ENCODE measurements around the gene CACNA1E. TPM values are rescaled to one million over a fixed set of nuclear protein-coding genes. Genes with fewer than 3 reads are reported as not detected.

CACNA1E gene
- total and polyA plus RNA-seq, 2 of the 4 experiments (the other 2 are of a cell fraction): not detected

DNA sequence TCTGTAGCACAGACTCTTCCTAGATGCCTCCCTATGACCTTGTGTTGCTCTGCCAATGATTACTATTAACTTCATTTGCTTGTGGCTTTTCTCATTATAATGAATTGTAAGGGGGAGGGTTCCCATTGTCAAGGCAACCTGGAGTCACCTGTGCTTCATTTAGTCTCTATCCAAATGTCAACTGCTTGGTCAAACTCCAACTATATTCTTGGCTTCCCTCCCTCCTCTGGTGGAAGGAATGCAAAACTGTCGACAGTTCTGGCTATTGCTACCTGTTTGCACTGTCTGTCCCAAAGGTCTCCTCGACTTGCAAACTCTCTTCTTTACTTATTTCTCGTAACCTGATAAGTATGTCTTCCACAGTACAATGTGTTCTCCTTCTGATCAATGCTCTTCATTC is 100.3 kb downstream of the CACNA1E start:
- ChIA-PET POLR2A (ENCODE audit: unreplicated experiment) (no interaction called here), CTCF (no interaction called here)
- dilution Hi-C loops (cut with HindIII; ENCODE audit: low sequenced_read_pairs, unreplicated experiment) (no loop called here), in situ Hi-C loops (cut with MboI; ENCODE audit: low sequenced_read_pairs) (no loop called here), intact Hi-C loops (cut with micrococcal nuclease) (no loop called here)
- Histone ChIP-seq H4K20me1 (ENCODE audit: insufficient read depth, low read length) (no peaks in the 10 kb centered on the region), H3K14ac (replicated peaks; ENCODE audit: low read depth, low read length) (no peak overlapping the region), H2BK15ac (ENCODE audit: low read depth, low read length) (no peak overlapping the region), H3K9me3 (ENCODE audit: control insufficient read depth, insufficient read depth, low read length) (no peaks in the 10 kb centered on the region), H3K23ac (ENCODE audit: low read depth, low read length) (no peak overlapping the region), H4K5ac (ENCODE audit: low read depth, low read length) (no peak overlapping the region), H2AK5ac (ENCODE audit: low read depth, low read length) (no peak overlapping the region), H4K91ac (ENCODE audit: insufficient read depth, low read depth, low read length) (no peak overlapping the region), H3K4ac (ENCODE audit: low read depth, low read length) (no peak overlapping the region), H4K8ac (ENCODE audit: low read depth in 2 of 2, low read length in 2 of 2) (no peak overlapping the region), H2BK5ac (ENCODE audit: low read depth, low read length, poor library complexity, severe bottlenecking) (no peak overlapping the region), H2BK120ac (ENCODE audit: low read depth, low read length) (no peak overlapping the region), H2AFZ (replicated peaks; ENCODE audit: low read length, poor library complexity) (no peak overlapping the region), H3K79me1 (ENCODE audit: low read depth in 1 of 2, low read length in 2 of 2) (no peaks in the 10 kb centered on the region), H3K18ac (ENCODE audit: low read depth, low read length) (no peak overlapping the region), H3K4me3 (ENCODE audit: insufficient read depth, low read depth, low read length) (no peak overlapping the region), H3K36me3 (ENCODE audit: control insufficient read depth, insufficient read depth, low read length) (no peaks in the 10 kb centered on the region), H3K56ac (ENCODE audit: extremely low read depth, insufficient read depth, low read length) (no peak overlapping the region), H2AK9ac (replicated peaks; ENCODE audit: low read depth, low read length, poor library complexity) (no peak overlapping the region), H3K4me1 (ENCODE audit: control insufficient read depth, insufficient read depth, low read length) (no peaks in the 10 kb centered on the region), H3K9ac (ENCODE audit: low read depth, low read length) (no peak overlapping the region), H3K9me1 (ENCODE audit: insufficient read depth, low read length) (no peaks in the 10 kb centered on the region), H2BK20ac (ENCODE audit: low read depth, low read length) (no peak overlapping the region), H3K4me2 (ENCODE audit: low read depth, low read length) (no peak overlapping the region), H3K27ac (ENCODE audit: insufficient read depth, low read length) (no peak overlapping the region), H3K27me3 (ENCODE audit: control insufficient read depth, insufficient read depth, low read length) (no peaks in the 10 kb centered on the region)
- DNase-seq (no peak), ATAC-seq (ENCODE audit: low read depth) (no peak)
- WGBS, 2 experiments (ENCODE audit: extremely low coverage in 2 of 2, insufficient read length in 1 of 2): no CpG with 5 or more reads among the region's 3 CpGs
- TF ChIP-seq RAD21 (IDR thresholded peaks at IDR 0.05; ENCODE audit: low read length) (no peak), RFX5 (IDR thresholded peaks at IDR 0.05; ENCODE audit: low read depth, low read length) (no peak)
- no TSS peak for BruUV-seq (replicated peaks)

Measured in IMR-90 (cell line).